GM04503 (cell line): ENCODE results near the gene TBC1D8.
A peak's percentile ranks its signal among the peaks of the same experiment; 100 is the strongest.

Source experiments
- DNase-seq: peaks from one replicate; pipeline ENCODE4 v3.0.0-alpha.2; 2012; ENCODE audit warnings: low read depth

TBC1D8 gene

GRCh38 chr2:100976645-100977391, 174.4 kb downstream of the TBC1D8 start:
- no peak for DNase-seq

DNA sequence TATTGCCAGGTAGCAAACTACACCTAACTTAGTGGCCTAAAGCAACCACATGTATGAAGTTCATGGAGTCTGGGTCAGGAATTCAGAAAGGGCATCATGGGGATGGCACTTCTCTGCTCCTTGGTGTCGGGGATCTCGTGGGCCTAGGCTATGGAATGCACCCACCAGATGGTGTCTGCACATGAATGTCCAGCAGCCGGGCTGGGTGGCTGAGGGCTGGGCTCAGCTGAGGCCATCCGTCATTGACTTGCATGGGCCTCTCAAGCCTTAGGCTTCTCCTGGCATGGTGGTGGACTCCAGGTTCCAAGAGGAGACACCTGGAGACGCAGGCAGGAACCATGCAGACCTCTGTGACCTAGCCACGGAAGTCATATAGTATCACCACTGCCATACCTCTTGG, 175.1 kb downstream of the TBC1D8 start:
- DNase-seq: no peak

GRCh38 chr2:100975521-100975785, 175.7 kb downstream of the TBC1D8 start:
- no peak for DNase-seq

GRCh38 chr2:100974712-100975520, 176.3 kb downstream of the TBC1D8 start:
- DNase-seq: no peak

DNA sequence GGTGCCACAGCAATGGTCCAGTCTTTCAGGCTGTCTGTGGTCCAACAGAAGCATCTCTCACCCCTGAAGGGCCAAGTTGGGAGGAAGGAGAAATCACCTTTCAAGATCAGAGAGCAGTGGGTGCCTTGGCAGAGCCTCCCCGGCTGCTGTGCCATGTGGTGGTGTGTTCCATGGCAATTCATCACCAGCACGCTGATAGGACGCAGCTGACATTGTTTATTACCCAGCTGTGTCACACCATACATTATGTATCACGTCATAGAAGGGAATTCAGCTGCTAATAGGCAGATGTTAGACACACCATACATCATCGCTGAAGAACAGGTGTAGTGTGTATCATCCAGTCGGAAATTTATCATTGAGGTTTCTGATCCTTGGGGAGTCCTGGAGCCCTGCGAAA, 178.7 kb downstream of the TBC1D8 start:
- no peak for DNase-seq

- DNase-seq: no peak
These were observed 180.0 kb downstream of the TBC1D8 start for GRCh38 chr2:100971221-100971620.

DNA sequence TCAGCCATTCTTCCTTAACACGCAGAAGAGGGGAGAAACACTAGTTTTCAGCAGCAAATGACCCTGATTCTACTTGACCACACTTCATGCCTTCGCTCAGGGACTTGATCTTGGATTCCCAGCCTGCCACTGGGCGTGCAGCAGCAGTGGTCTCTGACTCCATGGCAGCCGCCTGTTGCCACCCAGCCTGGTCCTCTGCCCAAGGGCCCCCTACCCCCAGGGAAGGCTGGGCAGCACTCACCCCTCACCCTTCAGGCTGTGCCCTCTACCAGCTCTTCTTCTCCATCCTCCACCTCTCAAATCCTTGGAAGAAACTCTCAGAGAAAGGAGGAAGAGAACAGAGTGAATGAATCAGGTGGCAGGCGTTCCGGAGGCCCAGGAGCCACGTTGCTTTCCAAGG, 181.2 kb downstream of the TBC1D8 start:
- no peak for DNase-seq

GRCh38 chr2:100968146-100969145, 182.7 kb downstream of the TBC1D8 start:
- no peak for DNase-seq

DNA sequence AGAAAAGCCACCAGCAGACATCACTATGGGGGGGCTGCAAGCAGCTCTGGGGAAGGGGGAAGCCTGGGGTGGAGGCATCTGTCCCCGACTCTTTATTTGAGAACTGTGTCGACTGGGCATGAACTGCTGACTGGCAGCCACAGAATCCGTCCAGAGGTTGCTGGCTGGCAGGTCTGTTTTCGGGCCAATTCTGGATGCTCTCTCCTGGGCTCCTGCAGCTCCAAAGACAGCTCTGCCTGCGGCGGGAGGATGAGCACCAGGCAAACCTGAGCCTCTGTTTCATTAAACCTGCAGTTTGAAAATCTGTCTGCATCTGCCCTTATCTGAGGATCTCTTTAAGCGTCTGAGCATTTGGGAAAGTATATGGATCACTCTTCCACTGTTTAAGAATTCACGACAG, 183.5 kb downstream of the TBC1D8 start:
- DNase-seq: no peak

DNA sequence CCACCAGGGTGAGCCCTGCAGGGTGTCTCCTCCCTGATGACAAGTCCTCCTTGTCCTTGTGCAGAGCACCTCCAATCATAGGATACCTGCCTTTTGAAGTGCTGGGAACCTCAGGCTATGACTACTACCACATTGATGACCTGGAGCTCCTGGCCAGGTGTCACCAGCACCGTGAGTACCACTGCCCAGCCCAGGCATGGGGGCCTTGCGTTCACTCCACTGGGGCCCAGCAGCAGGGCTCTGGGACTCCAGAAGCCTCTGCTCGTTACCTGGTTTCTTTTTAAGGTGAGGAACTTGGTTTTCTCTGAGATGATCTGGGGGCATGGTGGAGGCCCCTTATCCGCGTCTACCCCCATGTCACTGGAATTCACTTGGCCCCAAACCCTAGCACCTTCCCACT, 185.6 kb downstream of the TBC1D8 start:
- no peak for DNase-seq

DNA sequence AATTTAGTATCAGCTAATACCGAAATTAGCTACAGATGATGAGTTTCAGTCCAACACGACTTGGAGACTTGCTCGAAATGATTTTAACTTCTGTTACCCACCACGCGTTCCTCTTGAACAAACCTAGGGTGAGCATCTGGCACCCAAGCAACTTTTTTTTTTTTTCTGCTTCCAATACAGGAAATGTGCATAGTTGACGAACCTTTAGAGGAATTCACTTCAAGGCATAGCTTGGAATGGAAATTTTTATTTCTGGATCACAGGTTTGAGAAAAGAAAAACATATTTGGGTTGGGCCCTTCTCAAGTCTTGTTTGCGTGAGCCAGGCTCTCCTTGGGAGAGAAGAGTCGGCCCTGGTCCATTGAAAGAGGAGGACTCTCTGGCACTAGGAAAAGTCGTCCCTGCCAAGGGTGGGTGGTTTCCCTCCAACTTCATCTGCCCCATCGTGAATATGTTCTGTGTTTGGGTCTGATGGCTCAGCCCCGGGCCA, 186.5 kb downstream of the TBC1D8 start:
- no peak for DNase-seq

DNA sequence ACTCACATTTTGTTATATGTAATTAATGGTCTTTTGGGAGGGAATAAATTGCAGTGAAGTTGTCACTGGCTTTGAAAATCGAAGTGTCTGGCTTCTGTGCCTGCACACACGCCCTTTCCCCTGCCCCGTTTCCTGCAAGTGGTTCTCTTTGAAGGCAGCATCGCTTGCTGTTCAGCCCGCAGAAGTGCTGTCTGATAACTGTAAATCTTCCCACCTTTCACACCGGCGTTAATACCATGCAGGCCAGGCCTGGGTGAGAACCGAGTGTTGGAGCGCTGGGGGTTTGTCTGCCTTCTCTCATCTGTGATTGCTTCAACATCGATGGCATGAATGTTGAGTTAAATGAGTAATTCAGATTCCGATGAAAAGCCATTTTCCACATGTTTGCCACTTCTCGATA, 187.0 kb downstream of the TBC1D8 start:
- no peak for DNase-seq

DNA sequence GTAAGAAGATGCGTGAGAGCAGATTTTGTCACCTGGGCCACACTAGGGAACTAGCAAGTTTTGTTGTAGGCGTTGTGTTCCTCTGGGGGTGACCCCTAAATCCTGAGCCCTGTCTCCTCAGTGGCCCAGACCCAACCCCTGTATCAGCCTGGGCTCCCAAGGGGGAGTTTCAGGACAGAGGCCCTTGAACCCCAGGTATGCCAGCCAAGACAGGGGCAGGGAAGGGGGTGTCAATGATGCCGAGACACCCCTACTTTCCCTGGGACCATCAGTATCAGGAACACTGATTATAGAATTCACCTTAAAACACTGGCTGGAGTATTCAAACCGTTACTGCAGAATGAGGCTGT, 188.2 kb downstream of the TBC1D8 start:
- no peak for DNase-seq

DNA sequence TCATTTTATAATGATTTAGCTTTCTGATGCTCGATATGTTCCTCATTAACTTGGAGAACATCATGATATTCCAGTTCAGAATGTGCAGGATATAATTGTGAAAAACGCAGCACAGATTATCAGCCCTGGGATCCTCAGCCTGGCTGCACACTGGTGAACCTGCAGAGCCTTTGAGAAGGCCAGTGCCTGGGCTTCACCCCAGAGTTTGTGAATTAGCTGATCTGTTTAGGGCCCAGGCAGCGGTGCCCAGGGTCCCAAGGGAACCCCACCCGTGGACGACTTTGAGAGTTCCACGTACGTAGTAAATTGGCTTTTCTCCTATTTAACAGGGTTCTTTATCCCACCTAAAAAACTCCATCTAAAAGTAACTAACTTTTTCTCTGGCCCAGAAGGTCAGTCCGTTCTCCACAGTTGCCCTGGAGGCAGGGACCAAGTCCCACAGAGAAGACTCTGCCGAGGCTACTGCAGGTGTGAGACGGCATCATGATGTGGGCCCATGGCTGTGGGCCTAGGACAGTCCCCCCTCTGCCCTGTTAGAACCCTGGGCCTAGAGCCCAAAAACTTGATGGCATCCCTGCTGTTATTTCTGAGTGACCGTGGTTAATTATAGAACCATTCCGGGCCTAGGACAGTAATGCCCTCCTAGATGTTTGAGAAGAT, 188.7 kb downstream of the TBC1D8 start:
- no peak for DNase-seq

GRCh38 chr2:100960688-100961087, 190.5 kb downstream of the TBC1D8 start:
- no peak for DNase-seq

GRCh38 chr2:100959225-100959880, 191.8 kb downstream of the TBC1D8 start:
- no peak for DNase-seq

- DNase-seq: peak; percentile 99
These were observed 193.1 kb downstream of the TBC1D8 start for GRCh38 chr2:100957996-100958653.
